ENCODE measurements around the gene RBFOX1.

RBFOX1 gene

GRCh38 chr16:7524419-7524818, 191.8 kb downstream of the RBFOX1 start:
- DNase-seq (ENCODE audit: low spot score): no peak

DNA sequence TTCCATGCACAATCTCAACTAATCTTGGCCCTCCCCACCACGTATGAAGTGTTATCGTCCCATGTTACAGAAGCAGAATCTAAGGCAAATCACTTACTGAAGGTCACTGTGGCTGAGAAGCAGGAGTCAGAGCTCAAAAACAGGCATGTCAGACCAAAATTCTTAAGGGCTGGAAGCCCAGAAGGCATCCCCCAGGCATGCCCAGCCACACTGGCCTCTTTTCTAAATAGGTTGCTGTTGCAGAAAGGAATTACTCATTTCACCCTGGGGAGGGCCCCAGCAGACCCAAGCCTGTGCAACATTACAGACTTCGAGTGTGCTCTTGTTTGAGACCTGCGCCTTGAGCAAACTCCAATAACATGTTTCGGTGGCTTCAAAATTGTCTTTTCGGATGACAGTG, 194.1 kb downstream of the RBFOX1 start:
- no peak for DNase-seq (ENCODE audit: low spot score)

- no peak for DNase-seq (ENCODE audit: low spot score)
These were observed 199.9 kb downstream of the RBFOX1 start for GRCh38 chr16:7532534-7532933.

- no peak for DNase-seq (ENCODE audit: low spot score)
These were observed 202.1 kb downstream of the RBFOX1 start for GRCh38 chr16:7534749-7535148.

GRCh38 chr16:7541026-7541425, 208.4 kb downstream of the RBFOX1 start:
- DNase-seq (ENCODE audit: low spot score): no peak

DNA sequence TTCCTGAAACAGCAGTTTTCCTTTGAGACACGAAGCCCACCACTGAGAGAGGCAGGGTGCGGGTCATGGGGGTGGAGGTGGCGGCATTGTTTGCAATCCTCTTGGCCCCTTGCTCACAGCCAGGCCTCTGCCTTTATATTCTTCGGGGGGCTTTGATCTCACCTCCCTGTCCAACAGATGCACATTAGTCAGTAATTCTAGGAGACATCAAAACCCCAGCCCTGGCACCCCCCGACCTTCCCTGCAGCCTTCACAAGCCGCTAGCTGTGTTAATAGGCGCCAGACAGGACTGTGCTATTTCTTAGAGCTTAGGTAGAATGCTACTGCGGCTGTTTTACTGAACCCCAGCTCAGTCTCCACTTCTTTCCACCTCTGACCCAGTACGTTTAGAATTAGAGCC, 212.6 kb downstream of the RBFOX1 start:
- no peak for DNase-seq (ENCODE audit: low spot score)

GRCh38 chr16:7546948-7547347, 214.3 kb downstream of the RBFOX1 start:
- DNase-seq (ENCODE audit: low spot score): no peak

DNA sequence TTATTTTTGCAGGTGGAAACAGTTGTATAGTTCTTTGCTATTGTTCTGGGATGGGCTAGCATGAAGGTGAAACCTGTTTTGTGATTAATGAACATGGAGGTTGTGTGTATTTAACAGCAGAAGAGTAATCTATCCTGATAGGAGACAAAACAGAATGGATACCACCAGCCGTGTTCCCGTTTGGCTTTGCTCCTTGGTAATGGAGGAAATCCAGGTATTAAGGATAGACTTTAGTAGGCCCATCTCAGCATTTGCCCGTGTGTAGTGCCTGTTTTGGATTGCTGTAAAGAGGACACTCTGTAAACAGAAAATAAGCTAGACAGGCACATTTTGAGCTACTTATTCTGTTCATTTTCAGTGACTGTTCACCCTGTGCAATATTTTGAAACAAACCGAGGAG, 215.1 kb downstream of the RBFOX1 start:
- no peak for DNase-seq (ENCODE audit: low spot score)

GRCh38 chr16:7548796-7549318, 216.2 kb downstream of the RBFOX1 start:
- DNase-seq (ENCODE audit: low spot score): no peak

- DNase-seq (ENCODE audit: low spot score): no peak
These were observed 217.5 kb downstream of the RBFOX1 start for GRCh38 chr16:7550096-7550495.

DNA sequence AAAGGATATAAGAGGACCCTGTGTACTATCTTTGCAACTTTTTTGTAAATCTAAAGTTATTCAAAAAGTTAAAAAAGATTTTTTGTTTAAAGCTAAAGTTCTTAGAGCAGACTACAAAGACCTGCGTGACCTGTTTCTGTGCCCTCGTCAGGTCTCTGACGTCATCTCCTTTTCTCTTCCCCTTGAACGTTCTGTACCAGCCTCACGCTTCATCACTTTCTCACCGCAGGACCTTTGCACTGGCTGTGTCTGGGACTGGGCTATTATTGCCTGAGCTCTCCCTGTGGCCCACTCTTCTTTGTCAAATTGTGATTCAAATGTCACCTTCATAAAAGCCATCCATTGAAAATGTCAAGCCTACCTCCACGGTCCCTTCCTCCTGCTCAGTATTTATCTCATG, 222.8 kb downstream of the RBFOX1 start:
- DNase-seq (ENCODE audit: low spot score): no peak

- no peak for DNase-seq (ENCODE audit: low spot score)
These were observed 229.3 kb downstream of the RBFOX1 start for GRCh38 chr16:7561908-7562405.

- DNase-seq (ENCODE audit: low spot score): no peak
These were observed 233.7 kb downstream of the RBFOX1 start for GRCh38 chr16:7566360-7566759.

DNA sequence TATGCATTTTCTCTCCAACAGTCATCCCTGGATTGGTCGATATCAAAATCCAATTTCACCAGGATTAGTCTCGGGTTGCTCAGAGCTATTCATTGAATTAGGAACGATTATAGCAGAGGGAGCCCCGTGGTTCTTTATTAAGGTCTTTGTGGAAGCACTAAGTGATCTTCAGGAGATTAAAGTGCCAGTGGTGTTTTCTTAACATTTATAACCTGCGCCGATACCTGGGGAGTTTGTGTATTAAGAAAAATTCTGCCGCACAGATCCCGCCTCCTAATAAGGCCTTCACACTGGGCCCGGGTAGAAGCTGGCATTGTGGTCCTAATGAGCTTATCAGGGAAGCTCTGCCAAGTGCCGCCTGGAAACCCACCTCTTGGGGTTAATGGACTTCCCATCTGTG, 238.7 kb downstream of the RBFOX1 start:
- no peak for DNase-seq (ENCODE audit: low spot score)

DNA sequence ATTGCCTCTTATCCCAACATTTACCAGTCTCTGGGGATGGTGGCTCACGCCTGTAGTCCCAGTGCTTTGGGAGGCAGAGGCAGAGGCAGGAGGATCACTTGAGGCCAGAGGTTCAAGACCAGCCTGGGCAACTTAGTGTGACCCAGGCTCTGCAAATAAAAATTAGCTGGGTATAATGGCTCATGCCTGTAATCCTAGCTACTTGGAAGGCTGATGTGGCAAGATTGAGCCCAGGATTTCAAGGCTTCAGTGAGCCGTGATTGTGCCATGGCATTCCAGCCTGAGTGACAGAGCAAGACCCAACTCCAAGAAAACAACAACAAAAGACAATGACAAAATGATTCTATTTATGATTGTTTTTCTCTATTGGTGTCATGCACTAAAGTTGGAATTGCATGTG, 244.9 kb downstream of the RBFOX1 start:
- DNase-seq (ENCODE audit: low spot score): no peak

DNA sequence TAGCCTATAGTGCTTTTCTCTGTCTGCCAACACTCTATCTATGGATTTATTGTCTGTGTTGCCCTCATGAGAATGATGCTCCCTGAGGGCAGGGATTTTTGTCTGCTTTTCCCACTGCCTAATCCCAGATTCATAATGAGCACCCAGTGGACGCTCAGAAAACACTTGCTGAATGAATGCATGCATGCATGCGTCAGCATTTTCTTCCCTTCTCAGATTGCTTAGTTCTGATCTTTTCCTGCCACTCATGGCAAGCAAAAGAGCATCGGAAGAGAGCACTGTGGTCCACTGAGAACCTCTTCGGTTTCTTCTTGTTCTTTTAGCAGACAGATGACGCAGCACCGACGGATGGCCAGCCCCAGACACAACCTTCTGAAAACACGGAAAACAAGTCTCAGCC, 246.8 kb downstream of the RBFOX1 start:
- DNase-seq (ENCODE audit: low spot score): no peak

DNA sequence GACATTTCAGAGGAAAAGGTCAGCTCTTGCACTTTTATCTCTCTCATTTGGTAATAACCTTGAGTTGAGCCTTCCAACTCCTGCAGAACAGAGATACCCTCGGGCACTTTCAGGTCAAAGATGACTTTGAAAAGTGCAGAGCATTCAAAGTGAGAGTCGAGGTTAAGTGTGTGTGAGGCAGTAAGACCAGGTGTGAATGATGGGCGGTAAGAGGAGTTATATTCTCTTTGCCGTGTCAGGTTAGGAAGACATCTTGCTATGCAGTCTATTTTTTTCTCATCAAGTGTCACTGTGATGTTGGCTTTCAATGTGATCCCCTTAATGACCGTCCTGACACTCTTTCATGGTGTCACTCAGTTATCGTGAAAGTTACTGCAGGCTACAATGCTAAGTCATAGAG, 248.5 kb downstream of the RBFOX1 start:
- no peak for DNase-seq (ENCODE audit: low spot score)

DNA sequence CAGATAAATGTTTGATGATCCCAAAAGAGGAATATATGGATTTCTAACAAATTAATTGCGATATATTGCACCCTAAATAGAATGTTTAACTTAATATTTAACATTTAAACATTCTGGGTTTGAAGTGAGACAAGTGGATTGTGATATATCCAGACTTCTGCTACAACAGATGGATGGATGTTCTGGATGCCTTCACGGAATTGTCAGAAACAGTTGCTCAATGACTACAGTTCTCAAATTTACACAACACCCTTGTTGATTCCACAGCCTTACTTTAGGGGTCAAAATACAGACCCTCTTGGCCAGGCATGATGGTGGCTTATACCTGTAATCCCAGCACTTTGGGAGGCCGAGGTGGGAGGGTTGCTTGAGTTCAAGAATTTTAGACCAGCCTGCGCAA, 250.8 kb downstream of the RBFOX1 start:
- DNase-seq (ENCODE audit: low spot score): no peak

DNA sequence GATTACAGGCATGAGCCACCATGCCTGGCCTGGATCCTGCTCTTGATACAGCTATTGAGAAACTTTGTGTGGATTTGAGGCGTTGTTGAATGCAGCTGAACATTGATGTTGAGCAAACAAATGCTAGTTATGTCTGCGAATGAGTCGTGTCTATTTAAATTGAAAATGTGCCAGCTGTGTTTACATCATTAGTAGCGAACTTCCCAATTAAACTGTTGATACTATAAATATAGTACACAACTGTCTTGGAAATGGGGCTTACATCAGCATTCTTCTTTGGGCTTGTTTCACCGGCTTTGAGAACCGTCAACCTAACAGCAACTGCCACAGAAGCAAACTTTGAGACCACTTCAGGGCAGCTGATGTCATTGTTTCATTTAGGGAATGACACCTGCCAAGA, 251.9 kb downstream of the RBFOX1 start:
- no peak for DNase-seq (ENCODE audit: low spot score)

GRCh38 chr16:7585705-7586104, 253.1 kb downstream of the RBFOX1 start:
- no peak for DNase-seq (ENCODE audit: low spot score)

DNA sequence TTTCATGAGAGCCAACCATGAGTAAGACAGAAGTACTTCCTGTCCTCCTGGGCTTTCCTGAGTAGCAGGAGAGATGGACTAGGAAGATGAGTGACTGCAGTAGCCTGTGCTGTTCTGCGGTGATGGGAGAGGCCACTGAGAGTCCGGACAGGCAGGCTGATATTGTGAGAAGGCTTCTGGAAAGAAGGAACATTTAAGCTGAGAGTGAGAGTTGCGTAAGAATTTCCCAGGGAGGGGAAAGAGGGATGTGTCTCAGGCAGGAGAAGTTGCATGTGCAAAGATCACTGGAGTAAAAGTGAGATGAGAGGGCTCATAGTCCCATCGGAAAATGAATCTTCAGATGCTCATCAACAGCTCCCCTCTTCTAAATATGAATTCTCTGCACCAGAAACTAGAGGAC, 258.3 kb downstream of the RBFOX1 start:
- DNase-seq (ENCODE audit: low spot score): no peak

DNA sequence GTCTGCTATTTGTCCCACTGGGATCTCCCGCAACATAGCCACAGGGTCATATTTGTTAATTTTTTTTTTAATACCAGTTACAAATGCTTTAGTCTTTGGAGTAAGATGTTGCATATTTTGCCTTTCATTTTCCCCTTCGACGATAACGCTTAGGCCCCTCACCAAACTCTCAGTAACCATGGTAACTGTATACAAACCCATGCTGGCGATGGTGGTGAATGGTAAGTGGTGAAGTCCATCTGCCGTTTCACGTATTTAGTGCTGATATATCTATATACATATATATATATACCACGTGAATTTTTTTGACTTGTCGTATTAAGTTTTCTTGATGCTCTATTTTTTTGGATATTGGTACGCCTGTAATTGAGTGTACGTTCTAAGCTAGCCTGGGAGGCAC, 263.7 kb downstream of the RBFOX1 start:
- no peak for DNase-seq (ENCODE audit: low spot score)

DNA sequence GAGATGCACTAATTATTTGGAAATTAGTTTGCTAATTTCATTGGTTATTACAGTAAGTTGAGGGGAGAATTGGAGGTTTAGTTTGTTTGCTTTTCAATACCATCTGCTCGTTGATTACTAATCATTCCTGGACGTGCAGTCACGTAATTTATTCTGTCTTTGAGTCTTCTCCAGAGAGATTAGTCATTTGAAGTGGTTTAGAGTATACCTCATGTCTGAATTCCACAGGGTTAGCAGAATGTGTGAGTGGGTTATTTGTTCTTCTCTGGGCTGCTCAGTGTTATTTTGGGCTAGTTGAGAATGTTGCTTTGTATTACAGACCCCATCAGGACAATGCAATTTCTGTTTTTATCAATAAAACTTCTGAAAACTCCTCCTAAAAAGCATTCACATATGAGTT, 265.0 kb downstream of the RBFOX1 start:
- DNase-seq (ENCODE audit: low spot score): no peak

GRCh38 chr16:7601100-7601499, 268.5 kb downstream of the RBFOX1 start:
- DNase-seq (ENCODE audit: low spot score): no peak

All from NAMALWA (cell line).